Suppressor macrophage (primary cell): ENCODE data around the gene DCBLD1.

ENCODE experiments used
- DNase-seq, 4 experiments: peaks; one replicate each; pipeline ENCODE4 v3.0.0-alpha.2; 2020 to 2022

The DCBLD1 gene

DNA sequence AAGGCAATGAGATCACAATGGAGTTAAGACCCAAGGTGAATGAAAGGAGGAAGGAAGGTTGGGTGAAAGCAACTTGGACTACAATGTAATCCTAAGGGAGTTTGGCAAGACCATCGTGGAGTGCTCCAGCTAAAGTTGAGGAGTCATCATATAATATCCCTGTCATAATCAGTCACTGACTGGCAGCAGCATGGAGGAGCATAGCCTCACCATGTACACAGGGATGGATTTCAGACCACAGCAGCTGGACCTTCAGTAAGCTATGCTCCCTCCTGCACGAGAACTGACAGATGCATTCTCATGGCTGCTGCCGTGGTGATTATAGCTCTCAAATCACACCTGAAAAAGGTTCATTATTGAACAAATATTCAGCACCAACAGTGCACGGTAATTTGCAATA lies 76.8 kb downstream of the DCBLD1 start:
- DNase-seq, result no peak

DNA sequence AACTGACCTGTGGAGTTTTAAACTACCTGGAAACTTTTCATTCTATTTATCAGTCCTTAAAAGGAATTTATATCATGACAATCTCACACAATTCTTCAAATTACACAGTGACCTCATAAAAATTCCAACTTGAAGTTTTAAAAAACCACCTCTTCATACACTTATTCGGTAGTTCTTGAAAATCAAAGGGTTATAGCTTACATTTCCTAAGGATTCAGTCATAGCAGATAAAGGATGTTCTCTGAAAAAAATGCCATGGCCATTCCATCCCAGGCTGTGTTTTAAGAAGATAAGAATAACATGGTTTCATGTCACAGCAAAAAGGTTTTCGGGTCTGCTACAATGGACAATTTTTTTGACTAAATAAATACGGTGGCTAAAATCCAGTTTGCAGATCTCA lies 78.7 kb downstream of the DCBLD1 start:
- no peak for DNase-seq

DNA sequence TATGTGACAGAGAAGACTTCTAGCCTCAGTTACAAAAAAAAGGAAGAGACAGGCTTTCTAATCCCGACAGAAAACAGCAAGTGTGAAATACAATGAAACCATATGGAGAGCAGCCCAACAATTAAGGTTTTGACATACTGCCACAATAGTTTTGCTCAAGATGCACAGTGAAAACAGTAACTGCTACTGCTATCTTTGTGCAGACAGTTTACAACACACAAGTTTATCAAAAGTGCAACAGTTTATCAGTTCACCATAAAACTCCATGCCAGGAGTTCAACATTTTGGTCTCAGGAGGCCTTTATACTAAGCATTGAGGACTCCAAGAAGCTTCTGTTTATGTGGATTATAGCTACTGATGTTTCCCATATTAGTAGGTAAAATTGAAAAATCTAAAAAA lies 82.2 kb downstream of the DCBLD1 start:
- DNase-seq, result no peak

DNA sequence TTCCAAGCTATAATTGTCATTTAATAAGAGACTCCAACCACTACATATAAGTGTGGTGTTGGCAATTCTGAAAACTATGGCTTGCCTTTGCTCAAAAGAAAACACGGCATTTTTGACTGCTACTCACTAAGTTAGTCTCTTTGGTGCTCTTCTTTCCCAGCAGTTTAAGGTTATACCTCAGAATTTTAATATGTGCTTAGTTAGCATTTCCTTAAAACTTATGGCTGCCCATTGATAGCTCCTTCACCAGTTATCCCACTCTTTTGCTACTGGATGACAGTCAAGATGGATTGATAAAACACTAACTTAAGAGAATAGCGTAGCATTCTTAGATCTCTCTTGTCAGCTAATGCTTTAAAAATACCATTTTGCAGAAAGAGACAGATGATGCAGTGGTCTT lies 85.8 kb downstream of the DCBLD1 start:
- DNase-seq, result no peak

DNA sequence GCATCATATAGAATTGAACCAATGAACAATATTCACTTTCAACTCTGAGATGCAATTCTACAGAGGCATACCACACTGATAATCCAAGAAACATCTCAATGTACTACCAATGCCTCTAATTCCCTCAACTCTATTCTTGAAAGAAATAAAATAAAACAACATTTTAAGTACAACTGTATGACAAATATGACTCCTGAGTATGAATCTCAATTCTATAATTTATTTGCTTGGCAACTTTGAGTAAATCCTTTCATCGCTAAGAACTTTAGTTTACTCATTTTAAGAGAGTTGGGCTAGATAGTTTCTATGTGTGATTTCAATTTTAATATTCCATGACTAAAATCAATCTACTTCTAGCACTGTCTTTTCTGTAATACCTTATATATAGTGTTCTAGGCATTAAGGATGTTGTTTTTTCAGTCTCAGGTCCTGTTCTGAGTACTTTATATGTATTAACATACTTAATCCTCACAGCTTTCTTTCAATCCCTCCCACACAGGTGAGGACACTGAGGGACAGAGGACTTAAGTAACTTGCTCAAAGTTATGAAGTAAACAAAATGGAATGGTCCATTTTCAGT lies 86.4 kb downstream of the DCBLD1 start:
- DNase-seq, result no peak

DNA sequence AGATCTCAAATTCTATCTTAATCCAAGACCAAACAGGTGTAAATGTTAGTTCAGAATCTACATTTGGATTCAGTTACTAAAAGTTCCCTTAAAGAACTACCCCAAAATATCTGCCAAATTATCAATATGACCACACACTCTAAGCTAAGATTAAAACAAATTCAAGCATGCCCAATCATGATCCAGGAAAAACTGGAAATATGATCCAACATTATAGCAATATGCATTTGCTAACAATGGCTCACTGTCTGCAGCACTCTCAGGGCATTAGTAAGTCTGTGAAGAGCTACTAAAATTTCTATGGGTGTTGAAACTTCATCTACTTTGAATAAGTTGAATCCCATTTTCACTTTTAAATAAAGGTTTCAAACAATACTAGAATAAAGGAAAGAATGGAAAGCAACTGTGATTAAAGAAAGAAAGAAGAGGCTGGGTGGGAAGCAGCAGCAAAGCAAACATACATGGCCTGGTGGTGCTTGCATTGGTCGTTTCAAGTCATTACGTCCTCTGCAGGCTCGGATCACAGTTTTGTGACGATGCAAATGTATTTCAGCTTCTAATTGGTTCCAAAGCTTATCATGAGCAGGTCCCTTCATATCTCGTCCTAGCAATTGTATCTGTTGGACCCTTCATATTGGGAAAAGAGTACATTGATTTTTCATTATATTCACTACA lies 90.7 kb downstream of the DCBLD1 start:
- no peak for DNase-seq

DNA sequence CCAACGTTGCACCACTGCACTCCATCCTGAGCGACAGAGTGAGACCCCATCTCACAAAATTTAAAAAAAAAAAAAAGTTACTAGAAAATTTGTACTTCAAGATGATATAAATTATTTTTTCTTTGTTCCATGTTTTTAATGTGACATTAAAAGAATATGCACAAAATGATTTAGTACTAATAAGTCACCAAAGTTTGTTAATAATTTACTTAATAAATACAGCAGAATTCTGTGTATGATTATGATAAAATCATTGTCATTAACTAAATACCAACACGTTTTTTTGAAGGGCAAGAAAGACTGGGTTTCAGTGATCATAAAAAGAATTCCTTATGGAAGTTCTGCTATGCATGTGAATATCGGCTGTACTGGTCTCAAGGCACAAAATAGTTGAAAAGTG lies 91.7 kb downstream of the DCBLD1 start:
- no peak for DNase-seq

DNA sequence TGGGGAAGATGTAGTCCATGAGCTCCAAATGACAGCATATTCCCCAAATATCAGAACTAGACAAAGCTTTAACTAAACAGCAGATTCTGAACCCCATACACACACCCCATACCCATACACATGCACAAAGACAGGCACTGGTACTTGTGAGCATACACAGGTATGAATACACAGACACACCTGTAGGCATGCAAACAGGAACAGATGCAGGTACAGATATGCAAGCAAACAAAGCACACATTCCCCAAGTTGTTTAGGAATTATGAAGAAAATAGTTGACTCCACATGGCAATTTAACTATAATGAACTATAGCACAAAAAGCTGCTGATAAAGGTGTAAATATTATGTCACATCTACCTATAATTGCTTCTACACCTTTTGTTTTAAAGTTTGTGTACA lies 103.2 kb downstream of the DCBLD1 start:
- DNase-seq, result no peak

DNA sequence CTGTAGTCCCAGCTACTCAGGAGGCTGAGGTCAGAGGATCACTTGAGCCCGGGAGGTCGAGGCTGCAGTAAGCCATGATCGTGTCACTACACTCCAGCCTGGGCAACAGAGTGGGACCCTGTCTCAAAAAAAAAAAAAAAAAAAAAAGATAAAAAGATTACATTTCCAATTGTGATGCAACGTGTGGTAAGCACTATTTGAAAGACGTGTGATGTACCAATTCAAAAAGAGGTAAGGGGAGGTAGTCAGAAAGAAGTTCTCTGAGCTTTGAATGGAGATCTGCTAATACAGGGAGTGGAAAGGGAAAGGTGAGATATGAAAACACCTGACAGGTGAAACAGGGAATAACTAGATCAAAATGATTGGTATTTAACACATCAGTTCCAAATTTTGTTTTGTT lies 108.0 kb downstream of the DCBLD1 start:
- no peak for DNase-seq

DNA sequence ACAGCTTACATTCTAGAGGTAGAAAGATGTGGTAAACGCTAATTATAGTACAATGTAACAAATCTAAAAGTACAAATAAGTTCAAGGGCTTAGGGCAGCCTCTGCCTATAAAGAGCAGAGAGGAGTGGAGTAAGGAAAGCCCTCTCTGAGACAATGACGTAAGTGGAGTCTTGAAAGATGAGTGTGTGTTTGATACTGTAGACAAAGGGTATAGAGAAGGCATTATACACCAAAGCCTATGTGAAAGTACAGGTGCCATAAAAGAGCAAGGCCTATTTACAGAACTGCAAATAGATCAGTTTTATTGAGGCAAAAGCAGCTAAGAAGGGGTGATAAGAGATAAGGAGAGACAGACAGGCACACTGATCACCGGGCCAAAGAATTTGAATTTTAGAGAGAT lies 108.9 kb downstream of the DCBLD1 start:
- DNase-seq, result no peak

DNA sequence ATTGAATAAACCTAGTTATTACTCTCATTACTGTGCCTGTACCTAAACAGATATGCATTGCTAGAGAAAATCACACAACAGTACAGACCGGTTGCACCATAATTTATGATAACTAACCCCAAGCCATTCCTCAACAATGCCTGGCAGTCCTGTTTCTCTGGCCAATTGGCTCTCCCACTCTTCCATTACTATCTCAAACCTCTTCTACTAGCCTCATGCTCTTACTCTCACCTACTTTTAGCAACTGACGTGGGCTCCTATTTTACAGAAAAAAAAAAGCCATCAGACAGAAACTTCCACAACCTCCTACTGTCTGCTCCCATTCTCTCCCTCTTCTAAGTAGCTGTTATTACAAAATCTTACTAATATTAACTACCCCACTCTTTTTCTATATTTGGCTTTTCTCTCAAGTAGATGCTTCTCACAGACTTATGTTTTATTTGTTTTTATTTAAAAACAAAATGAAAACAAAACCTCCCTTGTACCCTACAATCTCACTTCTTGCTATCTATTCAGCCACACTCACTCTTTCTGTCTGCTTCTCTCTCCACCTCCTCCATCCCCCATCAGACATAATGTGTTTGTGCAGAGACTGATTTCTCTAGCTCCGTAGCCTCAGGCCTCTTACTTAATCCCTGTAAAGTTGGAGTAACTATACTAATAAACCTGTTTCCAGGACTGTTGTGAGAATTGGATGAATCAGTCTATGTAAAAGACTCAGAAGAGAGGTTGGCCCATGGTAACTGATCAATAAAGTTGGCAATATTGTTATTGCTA lies 110.7 kb downstream of the DCBLD1 start:
- DNase-seq, result no peak

DNA sequence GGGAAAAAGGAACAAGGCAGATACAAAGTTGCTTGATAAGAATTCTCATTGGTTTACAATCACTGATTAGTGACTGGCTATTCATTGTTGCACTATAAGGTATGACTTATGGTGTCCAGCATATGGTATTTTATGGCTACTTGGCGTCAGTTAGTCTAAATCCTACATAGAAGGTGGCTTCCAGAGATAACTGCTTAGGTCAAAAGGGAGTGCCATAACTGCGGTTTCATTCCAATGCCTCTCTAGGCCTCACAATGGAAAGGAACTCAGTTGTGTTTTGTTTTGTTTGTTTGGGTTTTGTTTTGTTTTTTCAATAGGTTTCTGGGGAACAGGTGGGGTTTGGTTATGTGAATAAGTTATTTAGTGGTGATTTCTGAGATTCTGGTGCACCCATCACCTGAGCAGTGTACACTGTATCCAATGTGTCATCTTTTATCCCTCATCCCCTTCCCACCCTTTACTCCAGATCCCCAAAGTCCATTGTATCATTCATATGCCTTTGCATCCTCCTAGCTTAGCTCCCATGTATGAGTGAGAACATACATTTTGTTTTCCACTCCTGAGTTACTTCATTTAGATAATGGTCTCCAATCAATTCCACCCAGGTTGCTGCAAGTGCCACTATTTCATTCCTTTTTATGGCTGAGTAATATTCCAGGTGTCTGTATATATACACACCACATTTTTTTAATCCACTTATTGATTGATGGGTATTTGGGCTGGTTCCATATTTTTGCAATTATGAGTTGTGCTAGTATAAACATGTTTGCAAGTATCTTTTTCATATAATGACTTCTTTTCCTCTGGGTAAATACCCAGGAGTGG lies 112.8 kb downstream of the DCBLD1 start:
- DNase-seq, result no peak

DNA sequence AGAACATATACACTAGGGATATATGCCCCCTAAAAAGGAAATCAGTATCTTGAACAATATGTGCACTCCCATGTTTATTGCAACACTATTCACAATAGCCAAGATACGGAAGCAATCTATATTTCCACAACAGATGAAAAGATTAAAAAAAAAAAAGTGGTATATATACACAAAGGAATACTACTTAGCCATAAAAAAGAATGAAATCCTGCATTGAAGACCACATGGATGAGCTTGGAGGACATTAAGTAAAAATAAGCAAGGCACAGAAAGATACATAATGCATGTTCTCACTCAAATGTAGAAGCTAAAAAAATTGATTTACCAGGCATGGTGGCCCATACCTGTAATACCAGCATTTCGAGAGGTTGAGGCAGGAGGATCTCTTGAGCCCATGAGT lies 115.3 kb downstream of the DCBLD1 start:
- DNase-seq, result no peak
